GM12878 (cell line): ENCODE data around the gene KCNAB2. TPM values are rescaled to one million over a fixed set of nuclear protein-coding genes. Genes with fewer than 3 reads are reported as not detected.

ENCODE experiments used
- ATAC-seq: fragments of 200-7000 bp; cut with Tn5 transposase; 3 replicates; pipeline ENCODE4 v1.9.1; 2020; ENCODE audit warnings: mild to moderate bottlenecking, moderate library complexity
- BruUV-seq: library from RNA; stranded (reverse); fragments of 400-500 nt; replicated peaks from 2 replicates; lab custom pipeline; 2021; lab: Mats Ljungman, UMichigan
- CTCF ChIA-PET: fragments of 300-600 bp; sonication (Branson Sonifier 250); formaldehyde crosslinking; extraction: SDS; loops from one replicate; lab custom pipeline; 2021; ENCODE audit warnings: inconsistent platforms; lab: Yijun Ruan, JAX
- POLR2A ChIA-PET: fragments of 350-600 bp; formaldehyde crosslinking; extraction: SDS; loops from one replicate; lab custom pipeline; 2021; ENCODE audit warnings: inconsistent platforms; lab: Charles Lee
- RAD21 ChIA-PET: fragments of 300-600 bp; sonication (Branson Sonifier 250); formaldehyde crosslinking; loops from one replicate; lab custom pipeline; 2023; ENCODE audit warnings: antibody characterized with exemption; ENCODE audit not compliant: unreplicated experiment; lab: Charles Lee
- SMC1A ChIA-PET: fragments of 300-600 bp; sonication (Branson Sonifier 250); formaldehyde crosslinking; loops from one replicate; lab custom pipeline; 2023; ENCODE audit not compliant: unreplicated experiment, uncharacterized antibody; lab: Charles Lee
- DNase-seq: peaks from one replicate; pipeline ENCODE4 v3.0.0-alpha.2; 2011; ENCODE audit warnings: low read depth, low spot score
- FAIRE-seq: peaks from 3 replicates; lab custom pipeline; 2011; peaks lifted over from hg19 to GRCh38; lab: Jason Lieb, UNC
- H2AFZ ChIP-seq: 2 replicates; pipeline ENCODE4 v1.6.0; 2011; ENCODE audit warnings: low read depth, low read length, control low read depth; ENCODE audit not compliant: control insufficient read depth
- H3K27ac ChIP-seq: 2 replicates; pipeline ENCODE4 v1.5.1; 2011; ENCODE audit warnings: control low read depth; ENCODE audit not compliant: control insufficient read depth, insufficient read depth
- H3K27me3 ChIP-seq, 2 experiments: replicated peaks in 1 of 2; 2 replicates each; pipeline versions ENCODE4 v1.6.0 to v1.6.1; 2011; ENCODE audit warnings: low read length in 1 of 2; ENCODE audit not compliant: control insufficient read depth in 2 of 2, insufficient read depth in 2 of 2
- H3K36me3 ChIP-seq, 2 experiments: 2 replicates each; pipeline ENCODE4 v1.5.1; 2011; ENCODE audit warnings: low read length in 1 of 2; ENCODE audit not compliant: control insufficient read depth in 2 of 2, insufficient read depth in 2 of 2
- H3K4me1 ChIP-seq: 2 replicates; pipeline ENCODE4 v1.6.1; 2011; ENCODE audit warnings: mild to moderate bottlenecking, low read length, moderate library complexity, mixed read lengths; ENCODE audit not compliant: control insufficient read depth, insufficient read depth
- H3K4me2 ChIP-seq: 2 replicates; pipeline ENCODE4 v1.6.0; 2011; ENCODE audit warnings: control low read depth; ENCODE audit not compliant: control insufficient read depth, insufficient read depth
- H3K4me3 ChIP-seq: fragments of 200-600 bp; sonication (generic); 2 replicates; pipeline ENCODE4 v1.5.1; 2016
- H3K79me2 ChIP-seq: 2 replicates; pipeline ENCODE4 v1.6.0; 2011; ENCODE audit warnings: low read length; ENCODE audit not compliant: control insufficient read depth, insufficient read depth
- H3K9ac ChIP-seq: 2 replicates; pipeline ENCODE4 v1.8.0; 2011; ENCODE audit warnings: low read length, control low read depth, mixed read lengths; ENCODE audit not compliant: control insufficient read depth, insufficient read depth
- H3K9me3 ChIP-seq: replicated peaks from 3 replicates; pipeline ENCODE4 v1.5.1; 2011; ENCODE audit warnings: mild to moderate bottlenecking, low read length; ENCODE audit not compliant: control insufficient read depth, insufficient read depth
- H4K20me1 ChIP-seq: 2 replicates; pipeline ENCODE4 v1.6.0; 2011; ENCODE audit not compliant: control insufficient read depth, insufficient read depth
- CHD4 ChIP-seq: fragments of 200-600 bp; sonication (generic); IDR thresholded peaks from 2 replicates; pipeline ENCODE4 v1.6.1; 2016; ENCODE audit warnings: mild to moderate bottlenecking
- CREB1 ChIP-seq: IDR thresholded peaks from 2 replicates; pipeline ENCODE4 v1.6.1; 2012; ENCODE audit warnings: low read depth, mild to moderate bottlenecking, inconsistent platforms
- CUX1 ChIP-seq: IDR thresholded peaks from 2 replicates; pipeline ENCODE4 v1.6.1; 2012; ENCODE audit warnings: improper control_type of control experiment, low read depth, low read length; ENCODE audit not compliant: insufficient replicate concordance
- FOS ChIP-seq: IDR thresholded peaks from 3 replicates; pipeline ENCODE4 v1.6.1; 2011; ENCODE audit warnings: borderline replicate concordance; ENCODE audit not compliant: insufficient read length; ENCODE audit errors: extremely low read depth
- GABPA ChIP-seq: IDR thresholded peaks from 2 replicates; pipeline ENCODE4 v1.6.1; 2014; ENCODE audit warnings: antibody characterized with exemption, low read depth, mild to moderate bottlenecking, inconsistent platforms
- HDAC6 ChIP-seq: fragments of 200-600 bp; sonication (generic); IDR thresholded peaks from one replicate; pipeline ENCODE4 v1.8.0; 2017; ENCODE audit warnings: antibody characterized with exemption; ENCODE audit not compliant: unreplicated experiment
- KAT2A ChIP-seq: conservative IDR thresholded peaks from 2 replicates; pipeline ENCODE4 v1.6.1; 2011; ENCODE audit warnings: low read depth, low read length; ENCODE audit not compliant: control insufficient read depth
- LARP7 ChIP-seq: fragments of 450-650 bp; IDR thresholded peaks from 2 replicates; pipeline ENCODE4 v1.6.1; 2017; ENCODE audit warnings: mild to moderate bottlenecking
- NFYB ChIP-seq: IDR thresholded peaks from 2 replicates; pipeline ENCODE4 v1.6.1; 2011; ENCODE audit warnings: low read depth, mild to moderate bottlenecking, low read length, improper control_type of control experiment, moderate library complexity; ENCODE audit not compliant: insufficient read depth
- NR2C2 ChIP-seq: IDR thresholded peaks from 2 replicates; pipeline ENCODE4 v1.6.1; 2011; ENCODE audit warnings: borderline replicate concordance, low read depth; ENCODE audit not compliant: control insufficient read depth, insufficient read length
- RAD51 ChIP-seq: fragments of 450-650 bp; IDR thresholded peaks from 2 replicates; pipeline ENCODE4 v1.6.1; 2016; ENCODE audit warnings: moderate library complexity, mild to moderate bottlenecking, inconsistent platforms
- RELA ChIP-seq: fragments of 450-650 bp; IDR thresholded peaks from 2 replicates; pipeline ENCODE4 v1.8.0; 2014; ENCODE audit warnings: borderline replicate concordance; ENCODE audit not compliant: partially characterized antibody
- ZNF217 ChIP-seq: fragments of 450-650 bp; IDR thresholded peaks from 2 replicates; pipeline ENCODE4 v1.6.1; 2017; ENCODE audit warnings: antibody characterized with exemption, mild to moderate bottlenecking
- WGBS: methylation state at CpG from one replicate; pipeline ENCODE4 v1.1.6; 2016; ENCODE audit warnings: low lambda C conversion rate; ENCODE audit not compliant: insufficient replicate concordance, insufficient coverage; ENCODE audit errors: missing lambda C conversion rate; 5-methylcytosine and 5-hydroxymethylcytosine counted together
- in situ Hi-C: fragments of 300-500 bp; cut with MboI; formaldehyde crosslinking; loops from 9 replicates; pipeline ENCODE4 v1.14.3; 2018; ENCODE audit warnings: mixed read lengths
- intact Hi-C: fragments of 100-400 bp; cut with micrococcal nuclease; formaldehyde crosslinking; loops from one replicate; pipeline ENCODE4 v1.14.2; 2022; ENCODE audit not compliant: unreplicated experiment
- polyA plus RNA-seq, 11 experiments: library from polyadenylated mRNA; depleted of rRNA in 4 of 11; unstranded in 6 of 11; stranded (reverse) in 5 of 11; fragments of >200 nt; fragmentation: Nextera tagmentation in 4 of 11; fragmentation: Illumina TruSeq in 1 of 11; extraction: Ambion mirVana in 4 of 11; extraction: Trizol in 1 of 11; gene quantifications; 1 replicate in 1 of 11; 2 replicates in 10 of 11; pipeline versions ENCODE4 v1.2.1 to v1.2.3, GENCODE V29; 2011 to 2016; ENCODE audit warnings: inconsistent platforms in 2 of 11, missing spikeins in 2 of 11, low read depth in 1 of 11
- total RNA-seq, 4 experiments: library from RNA; depleted of rRNA in 3 of 4; stranded (reverse); fragments of >200 nt in 3 of 4; fragmentation: Illumina TruSeq in 1 of 4; extraction: Trizol in 1 of 4; gene quantifications; 2 replicates each; pipeline versions ENCODE4 v1.2.1 to v1.2.3, GENCODE V29; 2013 to 2021
- TF ChIP-seq, protein P1 (sequence below): fragments of 150-350 bp; IDR thresholded peaks from 2 replicates; pipeline ENCODE4 v1.6.1; 2014; ENCODE audit warnings: mild to moderate bottlenecking, low read depth, low read length

The KCNAB2 gene
- total and polyA plus RNA-seq, 10 of the 15 experiments (the other 5 are each of a cell fraction or from before 2014, with no cell fraction given): 2.9 to 123 (median 62.4) TPM

DNA sequence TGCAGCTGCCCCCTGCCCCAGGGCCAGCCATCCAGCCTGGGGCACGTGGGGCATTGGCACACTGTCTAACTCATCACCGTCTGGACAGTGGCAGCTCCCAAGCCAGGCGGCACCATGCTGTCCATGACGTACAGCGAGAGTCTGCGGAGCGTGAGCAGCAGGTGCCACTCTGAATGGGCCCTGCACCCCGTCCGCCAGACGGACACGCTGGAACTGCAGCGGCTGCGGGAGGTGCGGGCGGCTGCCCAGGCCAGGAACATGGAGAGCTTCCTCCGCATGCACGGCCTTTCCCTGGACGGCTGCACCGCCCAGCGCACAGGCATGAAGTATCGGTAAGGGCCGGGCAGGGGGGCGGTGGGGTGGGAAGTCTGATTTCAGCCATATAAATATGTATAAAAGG is 5.7 kb downstream of the KCNAB2 start:
- intact Hi-C loops: no loop called here
- DNase-seq (no peak), FAIRE-seq (no peak), ATAC-seq (no peak)
- WGBS: 95% methylated on average over 13 of the region's 23 CpGs
- Histone ChIP-seq H3K27me3 (no peaks in the 10 kb centered on the region), H2AFZ (no peak overlapping the region), H3K36me3 (peaks cover 8 to 14% of the 10 kb centered on the region in 2 experiments; a peak in 3 of 4 replicates), H3K4me1 (no peaks in the 10 kb centered on the region), H3K79me2 (no peaks in the 10 kb centered on the region), H3K9ac (no peak overlapping the region), H3K4me2 (no peak overlapping the region), H3K4me3 (no peak overlapping the region), H4K20me1 (no peaks in the 10 kb centered on the region; the same call in 1 of the 2 replicates), H3K27ac (no peak overlapping the region), H3K9me3 (no peaks in the 10 kb centered on the region)
- ChIA-PET RAD21 (no interaction called here), CTCF (no interaction called here), POLR2A (no interaction called here), SMC1A (no interaction called here)
- no peak for TF ChIP-seq HDAC6
- TF ChIP-seq, protein P1, sequence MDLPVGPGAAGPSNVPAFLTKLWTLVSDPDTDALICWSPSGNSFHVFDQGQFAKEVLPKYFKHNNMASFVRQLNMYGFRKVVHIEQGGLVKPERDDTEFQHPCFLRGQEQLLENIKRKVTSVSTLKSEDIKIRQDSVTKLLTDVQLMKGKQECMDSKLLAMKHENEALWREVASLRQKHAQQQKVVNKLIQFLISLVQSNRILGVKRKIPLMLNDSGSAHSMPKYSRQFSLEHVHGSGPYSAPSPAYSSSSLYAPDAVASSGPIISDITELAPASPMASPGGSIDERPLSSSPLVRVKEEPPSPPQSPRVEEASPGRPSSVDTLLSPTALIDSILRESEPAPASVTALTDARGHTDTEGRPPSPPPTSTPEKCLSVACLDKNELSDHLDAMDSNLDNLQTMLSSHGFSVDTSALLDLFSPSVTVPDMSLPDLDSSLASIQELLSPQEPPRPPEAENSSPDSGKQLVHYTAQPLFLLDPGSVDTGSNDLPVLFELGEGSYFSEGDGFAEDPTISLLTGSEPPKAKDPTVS: no peak
- TF ChIP-seq GABPA: no peak
- no peak for TF ChIP-seq RELA
- TF ChIP-seq CHD4: no peak
- TF ChIP-seq NFYB: no peak
- TF ChIP-seq ZNF217: no peak
- no peak for TF ChIP-seq CREB1
- no peak for TF ChIP-seq FOS
- TF ChIP-seq RAD51: no peak
- TF ChIP-seq CUX1: no peak
- TF ChIP-seq NR2C2: no peak
- TF ChIP-seq KAT2A: no peak
- no peak for TF ChIP-seq LARP7
- in situ Hi-C loops: no loop called here
- no TSS peak for BruUV-seq
